GM19099 (cell line): Measurements from ENCODE around the gene UNC13B.

ENCODE experiments used
- POLR2A ChIP-seq: IDR thresholded peaks from 3 replicates; pipeline ENCODE4 v1.6.1; 2011; ENCODE audit warnings: low read depth; ENCODE audit not compliant: insufficient read length; ENCODE audit errors: extremely low read depth

The UNC13B gene

GRCh38 chr9:35357826-35358225 is 196.0 kb downstream of the UNC13B start:
- no peak for TF ChIP-seq POLR2A

GRCh38 chr9:35364817-35365585 is 203.2 kb downstream of the UNC13B start:
- TF ChIP-seq POLR2A: no peak

GRCh38 chr9:35366627-35367026 is 204.8 kb downstream of the UNC13B start:
- TF ChIP-seq POLR2A: no peak

GRCh38 chr9:35367451-35367850 is 205.6 kb downstream of the UNC13B start:
- TF ChIP-seq POLR2A: no peak

- TF ChIP-seq POLR2A: no peak
Observed at GRCh38 chr9:35370241-35370640, 208.4 kb downstream of the UNC13B start.

GRCh38 chr9:35374436-35374835 is 212.6 kb downstream of the UNC13B start:
- TF ChIP-seq POLR2A: no peak

GRCh38 chr9:35374910-35375309 is 213.1 kb downstream of the UNC13B start:
- TF ChIP-seq POLR2A: no peak

- TF ChIP-seq POLR2A: no peak
Observed at GRCh38 chr9:35380039-35380438, 218.2 kb downstream of the UNC13B start.

- no peak for TF ChIP-seq POLR2A
Observed at GRCh38 chr9:35380619-35381018, 218.8 kb downstream of the UNC13B start.

GRCh38 chr9:35385042-35385441 is 223.2 kb downstream of the UNC13B start:
- no peak for TF ChIP-seq POLR2A

- no peak for TF ChIP-seq POLR2A
Observed at GRCh38 chr9:35395076-35395705, 233.4 kb downstream of the UNC13B start.

- TF ChIP-seq POLR2A: no peak
Observed at GRCh38 chr9:35395706-35396101, 233.9 kb downstream of the UNC13B start.

GRCh38 chr9:35396560-35397215 is 234.9 kb downstream of the UNC13B start:
- no peak for TF ChIP-seq POLR2A

- no peak for TF ChIP-seq POLR2A
Observed at GRCh38 chr9:35397216-35397698, 235.4 kb downstream of the UNC13B start.

GRCh38 chr9:35397923-35398322 is 236.1 kb downstream of the UNC13B start:
- TF ChIP-seq POLR2A: no peak
